HG03066 (cell line): ENCODE data around the gene GFM1.

Source experiments
- ATAC-seq: cut with Tn5 transposase; IDR thresholded peaks from one replicate; pipeline ENCODE4 v1.9.1; 2021; ENCODE audit warnings: low read depth; ENCODE audit not compliant: unreplicated experiment

Gene GFM1

GRCh38 chr3:158722108-158722507, 77.8 kb downstream of the GFM1 start:
- no peak for ATAC-seq

DNA sequence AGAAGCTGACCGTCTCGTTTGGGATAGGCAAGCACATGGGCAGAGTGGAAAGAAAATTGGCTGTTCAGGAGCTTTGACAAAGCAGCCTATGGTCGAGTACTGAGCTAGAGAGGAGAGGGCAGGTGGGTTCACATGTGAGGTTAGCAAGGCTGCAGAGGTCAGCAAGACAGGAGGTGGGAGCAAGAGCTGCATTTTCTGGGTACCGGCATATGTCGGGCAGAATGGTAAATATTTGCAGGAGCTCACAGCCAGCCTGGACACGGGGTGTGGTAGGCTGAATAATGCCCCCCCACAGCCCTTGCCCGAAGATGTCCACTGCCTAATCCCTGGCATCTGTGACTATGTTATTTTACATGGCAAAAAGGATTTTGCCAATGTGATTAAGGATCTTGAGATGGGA, 79.7 kb downstream of the GFM1 start:
- ATAC-seq = no peak

- ATAC-seq = no peak
Measured at GRCh38 chr3:158725348-158726011, 81.2 kb downstream of the GFM1 start.

GRCh38 chr3:158727206-158728060, 83.1 kb downstream of the GFM1 start:
- peak; percentile 68 for ATAC-seq

DNA sequence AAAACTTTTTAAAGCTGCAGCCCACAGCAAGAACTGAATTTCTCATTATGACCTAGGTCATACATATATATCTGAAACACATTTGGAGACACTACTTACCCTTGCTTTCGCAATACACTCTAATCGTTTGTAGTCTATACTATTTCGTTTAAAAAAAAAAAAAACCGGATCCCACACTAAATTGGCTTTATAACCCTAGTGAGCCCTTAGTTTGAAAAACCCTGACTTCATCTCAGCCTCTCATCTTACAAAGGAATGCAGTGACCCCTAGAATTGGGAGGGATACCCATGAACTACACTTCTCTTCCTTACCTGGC, 83.7 kb downstream of the GFM1 start:
- ATAC-seq = no peak

DNA sequence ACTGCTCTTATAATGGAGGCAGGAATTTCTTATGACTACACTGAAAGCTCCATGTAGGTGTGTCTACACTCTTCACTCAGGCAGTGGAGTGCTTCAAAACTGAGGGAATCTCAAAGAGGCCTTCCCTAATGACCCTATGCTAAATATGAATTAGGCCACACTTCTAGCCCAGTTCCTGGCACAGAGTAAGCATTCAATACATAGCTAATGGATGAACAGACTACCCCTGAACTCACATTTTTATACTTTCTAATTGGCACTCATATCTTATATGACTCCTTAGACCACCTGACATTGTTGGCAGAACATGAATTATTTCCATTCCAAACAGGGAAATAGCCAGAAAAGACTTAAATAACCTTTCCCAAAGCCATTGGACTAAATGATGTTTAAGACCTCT, 84.5 kb downstream of the GFM1 start:
- ATAC-seq = no peak

DNA sequence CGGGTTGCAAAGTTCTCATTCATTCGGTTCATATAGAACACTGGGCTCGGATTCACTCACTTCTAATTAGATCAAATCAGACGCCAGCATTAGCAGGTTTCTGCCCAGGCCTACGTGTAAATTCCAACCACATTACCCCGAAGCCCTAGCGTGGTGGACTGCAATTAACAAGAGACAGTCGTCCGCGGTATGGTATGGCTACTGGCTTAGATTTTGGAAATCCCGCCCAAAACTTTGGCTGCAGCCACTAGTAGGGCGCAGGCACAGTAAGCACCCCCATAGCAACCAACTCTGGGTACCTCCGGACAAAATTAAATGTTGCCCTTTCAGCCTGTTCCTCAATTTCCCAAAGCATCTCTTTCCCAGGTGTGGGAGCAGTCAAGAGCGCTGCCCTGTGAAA, 87.2 kb downstream of the GFM1 start:
- ATAC-seq = no peak

GRCh38 chr3:158731938-158732855, 87.9 kb downstream of the GFM1 start, which contains the start of gene RARRES1:
TSS of gene RARRES1 (minus strand) at chr3:158732457. CDS start at chr3:158732415, 42 bp downstream.
- peak; percentile 64 for ATAC-seq

DNA sequence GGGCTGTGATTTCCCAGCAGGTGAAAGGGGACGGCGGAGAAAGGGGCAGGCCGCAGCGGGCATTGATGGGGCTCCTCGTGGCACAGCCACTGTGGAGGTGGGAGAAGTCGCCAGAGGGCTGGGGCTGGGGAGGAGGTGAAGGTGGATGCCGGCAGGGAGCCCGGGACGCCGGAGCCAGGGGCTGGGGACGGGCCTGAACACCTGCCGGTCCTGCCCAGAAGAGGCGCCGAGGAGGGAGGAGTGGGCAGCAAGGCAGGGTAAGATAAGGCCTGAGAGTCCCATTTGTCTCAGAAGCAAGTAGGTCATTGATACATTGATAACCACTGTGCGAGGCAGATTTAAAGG, 88.5 kb downstream of the GFM1 start:
- no peak for ATAC-seq

DNA sequence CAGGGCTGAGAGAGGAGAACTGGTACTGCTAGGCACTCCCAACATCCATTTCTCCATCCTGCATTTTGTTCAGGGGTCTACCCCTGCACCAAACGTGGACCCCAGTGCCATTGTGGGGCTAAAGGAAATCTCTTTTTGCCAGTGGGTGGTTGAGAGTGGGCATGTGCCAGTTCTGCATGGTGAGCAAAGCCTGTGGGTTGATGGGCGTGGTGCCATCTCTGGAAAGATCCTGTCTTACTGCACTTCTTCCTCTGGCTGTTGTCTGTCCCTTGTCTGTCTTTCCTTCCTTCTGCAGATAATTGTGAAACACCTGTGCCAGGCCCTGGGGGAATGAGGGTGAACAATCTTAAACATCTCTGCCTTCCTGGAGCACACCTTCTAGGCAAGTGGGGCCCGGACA, 89.3 kb downstream of the GFM1 start:
- ATAC-seq = no peak

DNA sequence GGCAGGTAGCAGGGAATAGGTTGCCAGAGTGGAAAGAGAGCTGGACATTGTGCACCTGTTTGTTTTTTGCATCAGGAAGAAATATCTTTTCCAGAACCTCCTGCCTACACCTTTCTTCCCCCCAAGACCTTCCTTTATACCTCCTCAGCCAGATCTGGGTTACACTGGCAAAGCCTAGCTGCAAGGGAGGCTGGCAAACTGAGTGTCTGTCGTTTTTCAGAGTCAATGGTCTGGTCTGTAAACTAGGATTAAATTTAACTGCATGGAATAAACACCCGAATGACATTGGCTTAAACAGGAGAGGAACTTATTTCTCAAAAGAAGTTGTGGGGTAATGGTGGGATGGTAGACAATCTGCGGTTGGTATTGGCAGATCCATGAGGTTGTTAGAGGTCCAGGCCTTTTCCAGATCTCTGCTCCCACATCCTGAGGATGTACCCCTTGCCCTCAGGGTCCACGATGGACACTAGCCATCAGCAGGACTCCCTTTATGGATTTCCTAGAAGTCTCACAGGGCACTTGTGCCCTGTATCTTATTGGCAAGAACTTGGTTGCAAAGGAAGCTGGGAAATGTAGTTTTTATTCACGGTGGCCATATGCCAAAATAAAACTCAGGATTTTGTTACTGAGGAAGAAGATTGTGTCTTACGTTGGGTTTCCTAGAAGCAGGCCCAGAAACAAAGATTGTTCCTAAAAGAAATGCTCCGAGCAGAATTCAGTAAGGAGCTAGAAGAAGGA, 91.1 kb downstream of the GFM1 start:
- ATAC-seq = no peak

GRCh38 chr3:158737410-158737809, 93.1 kb downstream of the GFM1 start:
- no peak for ATAC-seq

DNA sequence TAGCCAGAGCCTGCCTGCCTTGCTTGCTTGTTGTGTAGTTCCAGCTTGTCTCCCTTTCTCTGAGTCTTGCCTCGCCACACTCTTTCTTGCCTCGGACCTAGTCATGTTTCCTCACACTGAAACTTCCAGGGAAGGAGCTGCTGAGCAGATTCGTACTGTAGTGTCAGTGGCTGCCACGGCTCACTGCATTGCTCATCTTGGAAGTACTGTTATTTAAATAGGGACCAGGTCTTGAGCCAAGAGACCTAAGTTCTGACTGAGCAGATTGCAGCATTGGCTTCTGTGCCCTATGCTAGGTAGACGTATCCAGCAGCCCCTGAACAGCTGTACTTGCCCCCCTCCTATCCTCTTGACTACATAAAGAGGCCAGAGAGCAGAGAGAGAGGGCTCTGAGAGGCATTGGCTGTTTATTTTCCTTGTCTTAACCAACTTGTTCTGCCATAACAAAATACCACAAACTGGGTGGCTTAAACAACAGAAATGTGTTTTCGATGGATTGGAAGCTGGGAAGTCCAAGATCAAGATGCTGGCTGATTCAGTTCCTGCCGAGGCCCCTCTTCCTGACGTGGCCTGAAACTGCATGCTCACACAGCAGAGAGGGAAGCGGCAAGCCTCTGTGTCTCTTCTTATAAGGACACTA, 93.8 kb downstream of the GFM1 start:
- no peak for ATAC-seq

DNA sequence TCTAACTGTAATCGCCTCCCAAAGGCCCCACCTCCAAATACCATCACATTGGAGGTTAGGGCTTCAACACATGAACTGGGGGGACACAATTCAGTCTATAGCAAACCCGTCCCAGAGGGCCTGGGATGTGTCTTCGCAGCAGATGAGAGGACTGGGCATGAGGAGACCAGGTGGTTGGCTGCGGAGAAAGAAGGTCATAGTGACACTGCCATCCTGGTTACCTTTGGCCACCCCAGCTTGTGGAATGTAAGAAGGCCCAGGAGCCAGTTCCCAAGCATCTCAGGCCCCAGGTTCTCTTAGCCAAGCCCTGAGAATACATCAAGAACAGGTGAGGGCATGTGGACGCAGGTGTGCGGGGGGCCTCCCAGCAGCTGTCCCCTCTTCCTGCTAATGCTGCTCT, 94.3 kb downstream of the GFM1 start:
- no peak for ATAC-seq

DNA sequence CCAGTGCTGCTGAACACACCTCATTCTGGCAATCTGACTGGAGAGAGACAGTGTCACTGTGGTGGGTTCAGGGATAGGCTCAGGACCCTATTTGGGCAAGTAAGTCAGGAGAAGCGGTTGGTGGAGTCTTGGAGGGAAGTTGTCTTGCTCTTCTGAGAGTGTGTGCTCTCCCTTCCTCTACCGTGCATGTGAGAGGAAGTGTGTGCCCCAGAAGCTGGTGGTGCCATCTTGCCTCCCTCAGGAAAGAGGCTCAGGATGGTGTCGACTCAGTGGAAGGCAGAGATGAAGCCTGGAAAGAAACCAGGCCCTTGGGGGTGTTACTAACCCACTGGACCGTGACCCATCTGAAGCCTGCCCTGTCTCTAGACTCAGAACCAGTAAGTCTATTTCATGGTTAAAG, 94.8 kb downstream of the GFM1 start:
- ATAC-seq = no peak

GRCh38 chr3:158739661-158740060, 95.3 kb downstream of the GFM1 start:
- ATAC-seq = no peak
